ENCODE results near the gene ECT2.
"Not testable (repeated sequence)": the region's sequence is repeated elsewhere in the genome, so short reads cannot be mapped to it uniquely, and the experiment has no call there.

Gene ECT2

GRCh38 chr3:172749230-172749965, 1.1 kb upstream of the ECT2 start:
- no peak for DNase-seq (ENCODE audit: low read depth)

GRCh38 chr3:172750069-172750367, 508 bp upstream of the ECT2 start:
- no peak for DNase-seq (ENCODE audit: low read depth)

GRCh38 chr3:172751175-172751704, 714 bp downstream of the ECT2 start:
- peak; percentile 7 for DNase-seq (ENCODE audit: low read depth)

GRCh38 chr3:172752651-172753050, 2.1 kb downstream of the ECT2 start:
- no peak for DNase-seq (ENCODE audit: low read depth)

GRCh38 chr3:172753125-172753524, 2.6 kb downstream of the ECT2 start:
- no peak for DNase-seq (ENCODE audit: low read depth)

- not testable (repeated sequence) for DNase-seq (ENCODE audit: low read depth)
Measured at GRCh38 chr3:172760416-172760815, 9.9 kb downstream of the ECT2 start.

GRCh38 chr3:172766241-172766640, 15.7 kb downstream of the ECT2 start:
- no peak for DNase-seq (ENCODE audit: low read depth)

GRCh38 chr3:172766718-172767405, 16.3 kb downstream of the ECT2 start:
- DNase-seq (ENCODE audit: low read depth), result no peak

GRCh38 chr3:172770382-172770781, 19.9 kb downstream of the ECT2 start:
- no peak for DNase-seq (ENCODE audit: low read depth)

- DNase-seq (ENCODE audit: low read depth), result no peak
Measured at GRCh38 chr3:172771672-172772071, 21.1 kb downstream of the ECT2 start.

- no peak for DNase-seq (ENCODE audit: low read depth)
Measured at GRCh38 chr3:172776049-172776717, 25.7 kb downstream of the ECT2 start.

- no peak for DNase-seq (ENCODE audit: low read depth)
Measured at GRCh38 chr3:172777901-172778300, 27.4 kb downstream of the ECT2 start.

- no peak for DNase-seq (ENCODE audit: low read depth)
Measured at GRCh38 chr3:172782235-172782634, 31.7 kb downstream of the ECT2 start.

GRCh38 chr3:172786036-172786435, 35.5 kb downstream of the ECT2 start:
- DNase-seq (ENCODE audit: low read depth), result no peak

- no peak for DNase-seq (ENCODE audit: low read depth)
Measured at GRCh38 chr3:172787019-172787418, 36.5 kb downstream of the ECT2 start.

- DNase-seq (ENCODE audit: low read depth), result no peak
Measured at GRCh38 chr3:172787746-172788145, 37.2 kb downstream of the ECT2 start.

- DNase-seq (ENCODE audit: low read depth), result no peak
Measured at GRCh38 chr3:172799246-172799645, 48.7 kb downstream of the ECT2 start.

GRCh38 chr3:172800156-172800555, 49.6 kb downstream of the ECT2 start:
- no peak for DNase-seq (ENCODE audit: low read depth)

GRCh38 chr3:172803489-172803888, 53.0 kb downstream of the ECT2 start:
- DNase-seq (ENCODE audit: low read depth), result no peak

- no peak for DNase-seq (ENCODE audit: low read depth)
Measured at GRCh38 chr3:172804323-172804722, 53.8 kb downstream of the ECT2 start.

- no peak for DNase-seq (ENCODE audit: low read depth)
Measured at GRCh38 chr3:172808969-172809546, 58.5 kb downstream of the ECT2 start.

GRCh38 chr3:172811099-172811498, 60.6 kb downstream of the ECT2 start:
- DNase-seq (ENCODE audit: low read depth), result no peak

GRCh38 chr3:172813462-172813861, 62.9 kb downstream of the ECT2 start:
- DNase-seq (ENCODE audit: low read depth), result no peak

Measured in activated T-cell treated with anti-CD3 and anti-CD28 coated beads for 1 hour (primary cell).